ENCODE data around the gene UBE4B. TPM values are rescaled to one million over a fixed set of nuclear protein-coding genes. Genes with fewer than 3 reads are reported as not detected.
"Not testable (repeated sequence)": the region's sequence is repeated elsewhere in the genome, so short reads cannot be mapped to it uniquely, and the experiment has no call there.

UBE4B gene
- total RNA-seq, 2 experiments from 2014 or later: 31.6 to 33.4 TPM

GRCh38 chr1:10101929-10102328 is 69.2 kb downstream of the UBE4B start:
- H3K27ac Mint-ChIP-seq: no peak overlapping the region
- H3K36me3 Mint-ChIP-seq: peaks cover 14% of the 10 kb centered on the region
- ATAC-seq (ENCODE audit: low read depth) (no peak), DNase-seq (no peak)
- H3K9me3 Mint-ChIP-seq: no peaks in the 10 kb centered on the region
- H3K4me3 Mint-ChIP-seq: no peak overlapping the region
- POLR2A ChIA-PET: interaction anchor here (0.7 kb wide), 1 partner anchor 200 kb away, joined by 4 read pairs; no protein-coding TSS in a partner anchor
- no peaks in the 10 kb centered on the region for H3K4me1 Mint-ChIP-seq
- no peaks in the 10 kb centered on the region for H3K27me3 Mint-ChIP-seq

- DNase-seq (no peak), ATAC-seq (ENCODE audit: low read depth) (no peak)
- no peak overlapping the region for H3K27ac Mint-ChIP-seq
- H3K27me3 Mint-ChIP-seq: no peaks in the 10 kb centered on the region
- peaks cover 14% of the 10 kb centered on the region for H3K36me3 Mint-ChIP-seq
- H3K4me3 Mint-ChIP-seq: no peak overlapping the region
- no peaks in the 10 kb centered on the region for H3K9me3 Mint-ChIP-seq
- H3K4me1 Mint-ChIP-seq: no peaks in the 10 kb centered on the region
- POLR2A ChIA-PET: interaction anchor here (0.6 kb wide), 1 partner anchor 136 kb away, joined by 4 read pairs; no protein-coding TSS in a partner anchor
Observed at GRCh38 chr1:10103193-10103592, 70.4 kb downstream of the UBE4B start.

GRCh38 chr1:10104834-10105233 is 72.1 kb downstream of the UBE4B start:
- H3K9me3 Mint-ChIP-seq: no peaks in the 10 kb centered on the region
- no peak for ATAC-seq (ENCODE audit: low read depth)
- POLR2A ChIA-PET: interaction anchor here (0.7 kb wide), 1 partner anchor 20 kb away, joined by 3 read pairs; no protein-coding TSS in a partner anchor
- H3K27ac Mint-ChIP-seq: no peak overlapping the region
- H3K4me1 Mint-ChIP-seq: no peaks in the 10 kb centered on the region
- peaks cover 13% of the 10 kb centered on the region for H3K36me3 Mint-ChIP-seq
- no peaks in the 10 kb centered on the region for H3K27me3 Mint-ChIP-seq
- no peak for DNase-seq
- no peak overlapping the region for H3K4me3 Mint-ChIP-seq

GRCh38 chr1:10105484-10105883 is 72.7 kb downstream of the UBE4B start:
- no peaks in the 10 kb centered on the region for H3K4me1 Mint-ChIP-seq
- no peak for DNase-seq
- POLR2A ChIA-PET: interaction anchor here (0.7 kb wide), 1 partner anchor 19 kb away, joined by 3 read pairs; no protein-coding TSS in a partner anchor
- no peaks in the 10 kb centered on the region for H3K27me3 Mint-ChIP-seq
- H3K36me3 Mint-ChIP-seq: peaks cover 13% of the 10 kb centered on the region
- no peak overlapping the region for H3K4me3 Mint-ChIP-seq
- no peaks in the 10 kb centered on the region for H3K9me3 Mint-ChIP-seq
- ATAC-seq (ENCODE audit: low read depth): no peak
- no peak overlapping the region for H3K27ac Mint-ChIP-seq

- Mint-ChIP-seq H3K4me1 (no peaks in the 10 kb centered on the region), H3K27ac (no peak overlapping the region), H3K36me3 (peaks cover 13% of the 10 kb centered on the region), H3K27me3 (no peaks in the 10 kb centered on the region), H3K4me3 (no peak overlapping the region), H3K9me3 (no peaks in the 10 kb centered on the region)
- DNase-seq (no peak), ATAC-seq (ENCODE audit: low read depth) (no peak)
- POLR2A ChIA-PET: no interaction called here
Observed at GRCh38 chr1:10106241-10106640, 73.5 kb downstream of the UBE4B start.

- H3K4me1 Mint-ChIP-seq: no peaks in the 10 kb centered on the region
- no peaks in the 10 kb centered on the region for H3K9me3 Mint-ChIP-seq
- peaks cover 13% of the 10 kb centered on the region for H3K36me3 Mint-ChIP-seq
- no peak for ATAC-seq (ENCODE audit: low read depth)
- no peak for DNase-seq
- no peak overlapping the region for H3K4me3 Mint-ChIP-seq
- H3K27me3 Mint-ChIP-seq: no peaks in the 10 kb centered on the region
- H3K27ac Mint-ChIP-seq: no peak overlapping the region
- POLR2A ChIA-PET: no interaction called here
Observed at GRCh38 chr1:10106756-10107475, 74.2 kb downstream of the UBE4B start.

GRCh38 chr1:10107476-10107847 is 74.7 kb downstream of the UBE4B start:
- H3K27ac Mint-ChIP-seq, H3K4me3 Mint-ChIP-seq: not testable (repeated sequence)
- H3K36me3 Mint-ChIP-seq: peaks cover 13% of the 10 kb centered on the region

GRCh38 chr1:10108134-10108663 is 75.4 kb downstream of the UBE4B start:
- H3K36me3 Mint-ChIP-seq: peaks cover 13% of the 10 kb centered on the region
- POLR2A ChIA-PET: no interaction called here

More at GRCh38 chr1:10107476-10107847, 74.7 kb downstream of the UBE4B start:
- H3K4me1 Mint-ChIP-seq; DNase-seq; ATAC-seq (ENCODE audit: low read depth); POLR2A ChIA-PET; H3K9me3 Mint-ChIP-seq; H3K27me3 Mint-ChIP-seq: not testable (repeated sequence)

GRCh38 chr1:10108948-10109708 is 76.4 kb downstream of the UBE4B start:
- Mint-ChIP-seq H3K4me1 (no peaks in the 10 kb centered on the region), H3K27me3 (no peaks in the 10 kb centered on the region), H3K9me3 (no peaks in the 10 kb centered on the region), H3K36me3 (peaks cover 13% of the 10 kb centered on the region), H3K4me3 (no peak overlapping the region), H3K27ac (no peak overlapping the region)
- no peak for DNase-seq
- POLR2A ChIA-PET: no interaction called here
- ATAC-seq (ENCODE audit: low read depth): no peak

More at GRCh38 chr1:10108134-10108663, 75.4 kb downstream of the UBE4B start:
- no peak overlapping the region for H3K4me3 Mint-ChIP-seq
- no peak overlapping the region for H3K27ac Mint-ChIP-seq
- H3K4me1 Mint-ChIP-seq: no peaks in the 10 kb centered on the region
- no peak for DNase-seq
- ATAC-seq (ENCODE audit: low read depth): no peak
- H3K27me3 Mint-ChIP-seq: no peaks in the 10 kb centered on the region
- H3K9me3 Mint-ChIP-seq: no peaks in the 10 kb centered on the region

GRCh38 chr1:10113501-10113900 is 80.7 kb downstream of the UBE4B start:
- POLR2A ChIA-PET: no interaction called here
- Mint-ChIP-seq H3K4me3 (no peak overlapping the region), H3K27ac (no peak overlapping the region), H3K27me3 (no peaks in the 10 kb centered on the region), H3K9me3 (no peaks in the 10 kb centered on the region), H3K4me1 (no peaks in the 10 kb centered on the region), H3K36me3 (peaks cover 8% of the 10 kb centered on the region)
- ATAC-seq (ENCODE audit: low read depth): no peak
- DNase-seq: no peak

- no peaks in the 10 kb centered on the region for H3K27me3 Mint-ChIP-seq
- no peak for ATAC-seq (ENCODE audit: low read depth)
- no peaks in the 10 kb centered on the region for H3K9me3 Mint-ChIP-seq
- POLR2A ChIA-PET: no interaction called here
- H3K36me3 Mint-ChIP-seq: peaks cover 5% of the 10 kb centered on the region
- H3K4me1 Mint-ChIP-seq: no peaks in the 10 kb centered on the region
- DNase-seq: no peak
- no peak overlapping the region for H3K4me3 Mint-ChIP-seq
- no peak overlapping the region for H3K27ac Mint-ChIP-seq
Observed at GRCh38 chr1:10114746-10115145, 82.0 kb downstream of the UBE4B start.

- H3K27me3 Mint-ChIP-seq: no peaks in the 10 kb centered on the region
- DNase-seq (no peak), ATAC-seq (ENCODE audit: low read depth) (no peak)
- H3K9me3 Mint-ChIP-seq: no peaks in the 10 kb centered on the region
- peaks cover 3% of the 10 kb centered on the region for H3K36me3 Mint-ChIP-seq
- POLR2A ChIA-PET: no interaction called here
- H3K4me3 Mint-ChIP-seq: no peak overlapping the region
- no peaks in the 10 kb centered on the region for H3K4me1 Mint-ChIP-seq
- H3K27ac Mint-ChIP-seq: no peak overlapping the region
Observed at GRCh38 chr1:10117132-10117531, 84.4 kb downstream of the UBE4B start.

GRCh38 chr1:10117865-10118264 is 85.1 kb downstream of the UBE4B start:
- DNase-seq (no peak), ATAC-seq (ENCODE audit: low read depth) (no peak)
- no peaks in the 10 kb centered on the region for H3K27me3 Mint-ChIP-seq
- peaks cover 3% of the 10 kb centered on the region for H3K36me3 Mint-ChIP-seq
- POLR2A ChIA-PET: no interaction called here
- no peaks in the 10 kb centered on the region for H3K4me1 Mint-ChIP-seq
- H3K27ac Mint-ChIP-seq: no peak overlapping the region
- no peaks in the 10 kb centered on the region for H3K9me3 Mint-ChIP-seq
- H3K4me3 Mint-ChIP-seq: no peak overlapping the region

- ATAC-seq (ENCODE audit: low read depth): no peak
- POLR2A ChIA-PET: no interaction called here
- Mint-ChIP-seq H3K36me3 (peaks cover 1% of the 10 kb centered on the region), H3K27ac (no peak overlapping the region), H3K27me3 (no peaks in the 10 kb centered on the region), H3K4me1 (no peaks in the 10 kb centered on the region), H3K4me3 (no peak overlapping the region), H3K9me3 (no peaks in the 10 kb centered on the region)
- DNase-seq: no peak
Observed at GRCh38 chr1:10121688-10122087, 88.9 kb downstream of the UBE4B start.
